Stimulated activated CD4-positive, alpha-beta T cell treated with anti-CD3 and anti-CD28 coated beads, Interleukin-12 subunit alpha, Interleukin-12 subunit beta, amount 100 ng/mL, for 4 hours (primary cell): ENCODE results near the gene LEP.
"Not testable (repeated sequence)": the region's sequence is repeated elsewhere in the genome, so short reads cannot be mapped to it uniquely, and the experiment has no call there.

Source experiments
- DNase-seq: peaks from one replicate; pipeline ENCODE4 v3.0.0-alpha.2; 2020

The LEP gene

GRCh38 chr7:128211626-128212025, 29.5 kb upstream of the LEP start:
- DNase-seq: no peak

- DNase-seq: no peak
Observed at GRCh38 chr7:128214463-128214862, 26.6 kb upstream of the LEP start.

GRCh38 chr7:128215281-128215680, 25.8 kb upstream of the LEP start:
- DNase-seq: no peak

- DNase-seq: no peak
Observed at GRCh38 chr7:128215739-128216138, 25.3 kb upstream of the LEP start.

GRCh38 chr7:128217030-128217805, 23.9 kb upstream of the LEP start:
- no peak for DNase-seq

GRCh38 chr7:128217967-128218652, 23.0 kb upstream of the LEP start:
- DNase-seq: no peak

GRCh38 chr7:128219636-128220035, 21.4 kb upstream of the LEP start:
- DNase-seq: no peak

GRCh38 chr7:128221929-128222403, 19.1 kb upstream of the LEP start:
- DNase-seq: no peak

GRCh38 chr7:128226132-128226980, 14.7 kb upstream of the LEP start:
- no peak for DNase-seq

GRCh38 chr7:128227271-128227670, 13.8 kb upstream of the LEP start:
- no peak for DNase-seq

- no peak for DNase-seq
Observed at GRCh38 chr7:128231021-128231420, 10.1 kb upstream of the LEP start.

- DNase-seq: no peak
Observed at GRCh38 chr7:128231677-128232076, 9.4 kb upstream of the LEP start.

- no peak for DNase-seq
Observed at GRCh38 chr7:128233471-128233870, 7.6 kb upstream of the LEP start.

GRCh38 chr7:128234476-128235026, 6.5 kb upstream of the LEP start:
- DNase-seq: no peak

GRCh38 chr7:128235471-128235870, 5.6 kb upstream of the LEP start:
- no peak for DNase-seq

GRCh38 chr7:128236924-128237586, 4.0 kb upstream of the LEP start:
- DNase-seq: no peak

- DNase-seq: not testable (repeated sequence)
Observed at GRCh38 chr7:128239146-128239545, 1.9 kb upstream of the LEP start.

GRCh38 chr7:128242661-128243060, 1.6 kb downstream of the LEP start:
- no peak for DNase-seq

GRCh38 chr7:128243273-128243672, 2.2 kb downstream of the LEP start:
- DNase-seq: no peak

GRCh38 chr7:128244861-128245260, 3.8 kb downstream of the LEP start:
- no peak for DNase-seq

GRCh38 chr7:128247108-128247507, 6.0 kb downstream of the LEP start:
- no peak for DNase-seq

GRCh38 chr7:128247640-128248194, 6.6 kb downstream of the LEP start:
- no peak for DNase-seq
